Aorta (tissue), 5 donors: Measurements from ENCODE around the gene PTPRA. TPM values are rescaled to one million over a fixed set of nuclear protein-coding genes. Genes with fewer than 3 reads are reported as not detected.

Experiments used
- ATAC-seq: fragments of 200-7000 bp; cut with Tn5 transposase; one replicate; pipeline ENCODE4 v1.9.1; 2022; ENCODE audit warnings: moderate library complexity; ENCODE audit not compliant: low FRiP score
- DNase-seq, 2 donors: peaks; one replicate each; pipeline ENCODE4 v3.0.0-alpha.2; 2020
- H3K27ac ChIP-seq, 2 donors: one replicate each; pipeline ENCODE4 v1.5.1; 2013; ENCODE audit warnings: low read length in 2 of 2, mild to moderate bottlenecking in 2 of 2, moderate library complexity in 2 of 2, control low read depth in 1 of 2, inconsistent platforms in 1 of 2, low read depth in 1 of 2
- H3K27me3 ChIP-seq, 2 donors: one replicate each; pipeline ENCODE4 v1.6.1; 2013; ENCODE audit warnings: control low read depth in 1 of 2, low read length in 1 of 2, mild to moderate bottlenecking in 1 of 2, moderate library complexity in 1 of 2; ENCODE audit not compliant: insufficient read depth in 2 of 2, control insufficient read depth in 1 of 2
- H3K36me3 ChIP-seq, 2 donors: one replicate each; pipeline ENCODE4 v1.6.1; 2013; ENCODE audit warnings: control low read depth in 1 of 2, low read length in 1 of 2, mild to moderate bottlenecking in 1 of 2; ENCODE audit not compliant: insufficient read depth in 2 of 2, control insufficient read depth in 1 of 2
- H3K4me1 ChIP-seq, 2 donors: one replicate each; pipeline ENCODE4 v1.6.1; 2013; ENCODE audit warnings: low read length in 2 of 2, control low read depth in 1 of 2, mild to moderate bottlenecking in 1 of 2, moderate library complexity in 1 of 2; ENCODE audit not compliant: insufficient read depth in 2 of 2, control insufficient read depth in 1 of 2
- H3K4me3 ChIP-seq, 2 donors: one replicate each; pipeline ENCODE4 v1.5.1; 2013; ENCODE audit warnings: low read length in 2 of 2, control low read depth in 1 of 2, mild to moderate bottlenecking in 1 of 2
- H3K9me3 ChIP-seq: one replicate; pipeline ENCODE4 v1.6.1; 2013; ENCODE audit warnings: mild to moderate bottlenecking, low read length; ENCODE audit not compliant: control insufficient read depth
- WGBS, 2 donors: extraction: QIAGEN DNeasy Blood & Tissue Kit; methylation state at CpG; one replicate each; pipeline ENCODE4 v1.1.7; 2013; 5-methylcytosine and 5-hydroxymethylcytosine counted together
- intact Hi-C, 2 donors: fragments of 100-400 bp; cut with DNase I; formaldehyde crosslinking; loops; one replicate each; pipeline versions ENCODE4 v1.14.2 to v1.15.0; 2022
- polyA plus RNA-seq, 2 donors: library from polyadenylated mRNA; stranded (reverse); fragments of 200-250 nt; gene quantifications; one replicate each; pipeline ENCODE4 v1.2.3, GENCODE V29; 2013
- total RNA-seq, 2 donors: library from RNA; stranded (reverse); fragmentation: NEBNext Ultra II Directional; extraction: Animal tissue kit (Norgen Biotek cat#: 25700); gene quantifications; one replicate each; pipeline ENCODE4 v1.2.1, GENCODE V29; 2021
- donor health status: healthy with polysubstance abuse.
- donor health status: Bipolar disorder and iron deficiency.
- donor health status: DM: no; HTN: no; CAD: no.
- donor health status: DM: no; HTN: no; CAD: no.
- donor health status: DM: yes; HTN: yes; CAD: no.

PTPRA gene
- total and polyA plus RNA-seq, 4 donors = 15.9 to 69.7 (median 49.4) TPM

DNA sequence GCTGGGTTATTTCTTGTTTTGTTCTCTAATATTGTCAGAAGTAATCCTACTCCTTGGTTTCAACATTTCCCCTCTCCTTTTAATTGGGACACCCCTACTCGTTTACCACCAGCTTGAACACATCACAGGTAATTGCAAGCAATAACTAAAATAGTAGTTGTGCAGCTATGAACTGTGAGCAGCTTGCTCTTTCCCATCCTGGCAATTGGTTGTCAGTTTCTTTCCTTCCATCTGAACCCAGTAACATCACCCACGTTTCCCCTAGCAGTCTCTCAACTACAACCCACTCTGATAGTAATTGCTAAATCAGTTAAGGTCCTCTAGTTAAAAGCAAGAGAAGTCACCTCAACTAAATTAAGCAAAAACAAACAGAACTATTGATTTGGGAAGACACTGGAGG is 122.5 kb downstream of the PTPRA start:
- WGBS, 2 donors = 83% methylated on average over 2 of the region's 2 CpGs
- Histone ChIP-seq H3K36me3 (peaks cover 0 to 8% of the 10 kb centered on the region in 2 donors), H3K27ac (no peak overlapping the region), H3K9me3 (no peaks in the 10 kb centered on the region), H3K4me1 (no peaks in the 10 kb centered on the region), H3K27me3 (no peaks in the 10 kb centered on the region), H3K4me3 (no peak overlapping the region)
- ATAC-seq (no peak), DNase-seq (no peak)
- intact Hi-C loops = no loop called here

DNA sequence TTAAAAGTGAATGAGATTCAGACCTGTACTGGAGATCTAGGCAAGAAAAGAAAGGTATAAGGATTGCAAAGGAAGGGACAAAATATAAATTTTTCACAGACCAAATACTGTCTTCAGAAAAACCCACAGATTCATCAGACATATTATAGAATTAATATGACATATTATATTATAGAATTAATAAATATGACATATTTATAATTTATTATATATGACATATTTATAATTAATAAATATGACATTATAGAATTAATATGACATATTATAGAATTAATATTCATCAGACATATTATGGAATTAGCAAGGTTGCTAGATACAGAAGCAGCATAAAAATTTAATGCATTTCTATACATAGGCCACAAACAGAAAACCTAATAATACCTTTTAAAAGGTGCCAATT is 125.4 kb downstream of the PTPRA start:
- intact Hi-C loops = no loop called here
- H3K4me1 ChIP-seq = no peaks in the 10 kb centered on the region
- ATAC-seq (no peak), DNase-seq (no peak)
- no peak overlapping the region for H3K27ac ChIP-seq
- H3K36me3 ChIP-seq = peaks cover 0 to 4% of the 10 kb centered on the region in 2 donors
- no peak overlapping the region for H3K4me3 ChIP-seq
- no peaks in the 10 kb centered on the region for H3K9me3 ChIP-seq
- no peaks in the 10 kb centered on the region for H3K27me3 ChIP-seq

DNA sequence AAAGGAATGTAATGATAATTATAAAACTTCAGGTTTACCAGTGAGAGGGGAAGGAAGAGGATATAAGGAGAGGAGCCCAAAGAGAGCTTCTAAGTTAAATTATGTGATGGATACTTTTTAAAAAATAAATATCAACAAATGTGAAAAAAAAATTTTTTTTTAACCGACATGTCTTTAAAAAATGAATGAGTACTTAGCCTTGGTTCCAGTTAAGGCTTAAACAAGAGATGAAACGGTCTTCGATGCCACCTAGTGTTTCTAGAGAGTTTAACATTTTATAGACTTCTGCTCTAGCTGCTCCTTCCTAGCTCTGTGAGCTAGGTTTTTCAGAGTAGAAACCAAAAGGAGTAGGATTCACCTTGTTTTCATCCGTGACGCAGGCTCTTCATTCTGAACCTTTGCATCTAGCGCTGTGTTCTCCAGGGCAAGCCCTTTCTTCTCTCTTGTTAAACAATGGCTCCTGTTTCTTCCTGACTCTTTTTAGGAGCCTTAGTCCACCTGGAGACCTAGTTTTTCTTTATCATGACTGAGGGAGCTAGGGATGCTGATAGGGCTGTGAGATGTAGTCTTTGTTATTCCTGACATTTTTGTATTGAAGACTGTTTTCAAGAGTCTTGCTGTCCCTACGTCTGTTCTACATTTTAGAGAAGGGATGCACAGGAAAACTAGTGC is 127.7 kb downstream of the PTPRA start:
- 44 to 45% methylated on average over 7 of the region's 7 CpGs for WGBS, 2 donors
- Histone ChIP-seq H3K4me3 (no peak overlapping the region), H3K36me3 (peaks cover 1 to 2% of the 10 kb centered on the region in 2 donors), H3K27ac (no peak overlapping the region), H3K4me1 (no peaks in the 10 kb centered on the region), H3K9me3 (no peaks in the 10 kb centered on the region), H3K27me3 (no peaks in the 10 kb centered on the region)
- intact Hi-C loops = no loop called here
- ATAC-seq (no peak), DNase-seq (no peak)

DNA sequence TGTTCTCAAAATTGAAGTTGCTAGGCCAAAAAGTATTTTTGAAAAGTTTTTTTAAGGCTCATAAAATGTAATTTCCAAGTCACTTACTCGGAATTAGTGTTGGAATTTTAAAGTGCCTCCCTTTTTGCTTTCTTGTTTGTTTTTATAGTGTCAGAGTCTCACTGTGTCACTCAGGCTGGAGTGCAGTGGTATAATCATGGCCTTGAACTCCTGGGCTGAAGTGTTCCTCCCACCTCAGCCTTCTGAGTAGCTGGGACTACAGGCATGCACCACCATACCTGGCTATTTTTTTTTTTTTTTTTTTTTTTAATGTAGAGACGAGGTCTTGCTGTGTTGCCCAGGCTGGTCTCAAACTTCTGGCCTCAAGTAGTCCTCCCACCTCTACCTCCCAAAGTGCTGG is 130.1 kb downstream of the PTPRA start:
- 80 to 93% methylated on average over 2 of the region's 2 CpGs for WGBS, 2 donors
- Histone ChIP-seq H3K4me1 (no peaks in the 10 kb centered on the region), H3K36me3 (peaks cover 2 to 4% of the 10 kb centered on the region in 2 donors), H3K27ac (no peak overlapping the region), H3K4me3 (no peak overlapping the region), H3K9me3 (no peaks in the 10 kb centered on the region), H3K27me3 (no peaks in the 10 kb centered on the region)
- no peak for ATAC-seq
- intact Hi-C loops = no loop called here
- no peak for DNase-seq

- WGBS, 2 donors = 55 to 58% methylated on average over 1 of the region's 1 CpG
- H3K27me3 ChIP-seq = no peaks in the 10 kb centered on the region
- no peak overlapping the region for H3K4me3 ChIP-seq
- H3K36me3 ChIP-seq = peaks cover 1 to 7% of the 10 kb centered on the region in 2 donors
- H3K27ac ChIP-seq = no peak overlapping the region
- H3K9me3 ChIP-seq = no peaks in the 10 kb centered on the region
- peaks cover 0 to 2% of the 10 kb centered on the region in 2 donors for H3K4me1 ChIP-seq
- ATAC-seq = no peak
- no peak for DNase-seq
- intact Hi-C loops = no loop called here
These were observed 137.9 kb downstream of the PTPRA start for GRCh38 chr20:3010985-3011723.

DNA sequence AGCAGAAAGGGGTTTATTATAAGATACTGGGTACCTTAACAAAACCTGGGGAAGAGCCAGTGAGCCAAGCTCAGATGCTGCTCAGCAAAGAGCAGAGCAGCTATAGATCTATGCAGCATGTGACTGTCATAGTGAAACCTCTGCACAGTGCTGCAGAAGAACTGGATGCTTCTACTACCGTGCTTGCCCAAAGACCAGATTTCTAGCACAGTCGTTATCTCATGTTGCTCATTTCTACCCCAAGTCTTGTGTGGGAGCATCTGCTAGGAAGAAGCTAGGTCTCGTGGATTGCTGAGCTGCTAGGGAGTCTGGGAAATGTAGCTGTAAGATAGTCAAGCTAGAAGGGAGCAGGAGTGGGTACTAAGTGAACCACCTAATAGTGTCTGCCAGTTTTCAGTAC is 138.5 kb downstream of the PTPRA start:
- peaks cover 0 to 7% of the 10 kb centered on the region in 2 donors for H3K36me3 ChIP-seq
- peaks cover 0 to 2% of the 10 kb centered on the region in 2 donors for H3K4me1 ChIP-seq
- intact Hi-C loops = no loop called here
- H3K9me3 ChIP-seq = no peaks in the 10 kb centered on the region
- no peak overlapping the region for H3K4me3 ChIP-seq
- no peak for ATAC-seq
- 91 to 92% methylated on average over 3 of the region's 3 CpGs for WGBS, 2 donors
- no peak overlapping the region for H3K27ac ChIP-seq
- H3K27me3 ChIP-seq = no peaks in the 10 kb centered on the region
- DNase-seq = no peak

- Histone ChIP-seq H3K9me3 (no peaks in the 10 kb centered on the region), H3K4me1 (peaks cover 0 to 2% of the 10 kb centered on the region in 2 donors), H3K27ac (no peak overlapping the region), H3K27me3 (no peaks in the 10 kb centered on the region), H3K36me3 (peaks cover 0 to 11% of the 10 kb centered on the region in 2 donors), H3K4me3 (no peak overlapping the region)
- DNase-seq (no peak), ATAC-seq (no peak)
- 96 to 97% methylated on average over 5 of the region's 5 CpGs for WGBS, 2 donors
- intact Hi-C loops = no loop called here
These were observed 140.5 kb downstream of the PTPRA start for GRCh38 chr20:3013771-3014170.

DNA sequence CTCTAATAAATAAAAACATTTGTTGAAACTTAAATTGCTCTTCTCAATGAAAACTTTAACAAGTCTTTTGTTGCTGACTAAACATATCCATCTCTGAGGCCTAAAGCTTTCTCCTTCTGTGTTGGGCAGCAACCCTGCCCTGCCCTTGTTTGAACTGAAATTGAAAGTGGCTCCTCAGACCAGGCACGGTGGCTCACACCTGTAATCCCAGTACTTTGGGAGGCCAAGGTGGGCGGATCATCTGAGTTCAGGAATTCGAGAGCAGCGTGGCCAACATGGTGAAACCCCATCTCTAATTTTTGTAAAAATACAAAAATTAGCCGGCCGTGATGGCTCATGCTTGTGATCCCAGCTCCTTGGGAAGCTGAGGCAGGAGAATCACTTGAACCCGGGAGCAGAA is 140.9 kb downstream of the PTPRA start:
- no peak for ATAC-seq

GRCh38 chr20:3014662-3015061 is 141.4 kb downstream of the PTPRA start:
- Histone ChIP-seq H3K36me3 (peaks cover 0 to 11% of the 10 kb centered on the region in 2 donors), H3K9me3 (no peaks in the 10 kb centered on the region), H3K27ac (no peak overlapping the region), H3K4me3 (no peak overlapping the region), H3K4me1 (peaks cover 0 to 2% of the 10 kb centered on the region in 2 donors), H3K27me3 (no peaks in the 10 kb centered on the region)
- DNase-seq = no peak
- intact Hi-C loops = no loop called here
- 84 to 86% methylated on average over 3 of the region's 3 CpGs for WGBS, 2 donors
- no peak for ATAC-seq

More for the DNA sequence above, 140.9 kb downstream of the PTPRA start:
- Histone ChIP-seq H3K4me1 (peaks cover 0 to 2% of the 10 kb centered on the region in 2 donors), H3K27ac (no peak overlapping the region), H3K36me3 (peaks cover 0 to 11% of the 10 kb centered on the region in 2 donors), H3K27me3 (no peaks in the 10 kb centered on the region), H3K4me3 (no peak overlapping the region), H3K9me3 (no peaks in the 10 kb centered on the region)
- WGBS, 2 donors = 96 to 97% methylated on average over 7 of the region's 7 CpGs
- DNase-seq = no peak
- intact Hi-C loops = no loop called here
